Lung microvascular endothelial cell (primary cell): ENCODE measurements around the gene IDH3B. TPM values are rescaled to one million over a fixed set of nuclear protein-coding genes. Genes with fewer than 3 reads are reported as not detected.

Experiments used
- DNase-seq, 2 donors: peaks; one replicate each; pipeline versions ENCODE4 v3.0.0 to v3.0.0-alpha.2; 2010; ENCODE audit warnings: low read depth in 2 of 2
- total RNA-seq: library from RNA; depleted of rRNA; stranded (reverse); fragments of >200 nt; gene quantifications from 2 replicates; pipeline ENCODE4 v1.2.1, GENCODE V29; 2014

The IDH3B gene
- total RNA-seq, 1 donor from 2014 or later = 95.8 TPM

GRCh38 chr20:2658414-2659354, 5.3 kb downstream of the IDH3B start:
- DNase-seq = no peak

- DNase-seq = no peak
Measured at GRCh38 chr20:2657674-2658073, 6.3 kb downstream of the IDH3B start.

GRCh38 chr20:2657241-2657640, 6.8 kb downstream of the IDH3B start:
- no peak for DNase-seq

- no peak for DNase-seq
Measured at GRCh38 chr20:2656471-2657117, 7.4 kb downstream of the IDH3B start.

GRCh38 chr20:2655331-2656116, 8.5 kb downstream of the IDH3B start:
- DNase-seq = no peak

GRCh38 chr20:2654831-2655230, 9.2 kb downstream of the IDH3B start:
- no peak for DNase-seq

GRCh38 chr20:2654384-2654822, 9.6 kb downstream of the IDH3B start:
- DNase-seq = no peak

- DNase-seq = no peak
Measured at GRCh38 chr20:2653556-2654383, 10.2 kb downstream of the IDH3B start.

- peak; percentile 16 to 33 for DNase-seq
Measured at GRCh38 chr20:2652724-2653555, 11.1 kb downstream of the IDH3B start.

- peak; percentile 93 to 94 for DNase-seq
Measured at GRCh38 chr20:2651772-2652723, 12.0 kb downstream of the IDH3B start, which contains the start of gene NOP56. Gene NOP56 (plus strand): TSS chr20:2652632. CDS start chr20:2652661, 29 bp downstream.

GRCh38 chr20:2643708-2644107, 20.3 kb downstream of the IDH3B start:
- no peak for DNase-seq

- DNase-seq = no peak
Measured at GRCh38 chr20:2640899-2641298, 23.1 kb downstream of the IDH3B start.

GRCh38 chr20:2640260-2640659, 23.8 kb downstream of the IDH3B start:
- no peak for DNase-seq

- DNase-seq = no peak
Measured at GRCh38 chr20:2637246-2637645, 26.8 kb downstream of the IDH3B start.

- no peak for DNase-seq
Measured at GRCh38 chr20:2633381-2633780, 30.6 kb downstream of the IDH3B start.

GRCh38 chr20:2631228-2631627, 32.8 kb downstream of the IDH3B start:
- no peak for DNase-seq

- DNase-seq = peak; percentile 8 to 55
Measured at GRCh38 chr20:2626853-2627541, 37.0 kb downstream of the IDH3B start.

GRCh38 chr20:2625062-2625461, 39.0 kb downstream of the IDH3B start:
- DNase-seq = no peak
